ENCODE measurements around the gene ADAMTS12. TPM values are rescaled to one million over a fixed set of nuclear protein-coding genes. Genes with fewer than 3 reads are reported as not detected.
A peak's percentile ranks its signal among the peaks of the same experiment; 100 is the strongest.
"Not testable (repeated sequence)": the region's sequence is repeated elsewhere in the genome, so short reads cannot be mapped to it uniquely, and the experiment has no call there.

The ADAMTS12 gene
- total RNA-seq, 1 donor from 2014 or later = 32.9 TPM

DNA sequence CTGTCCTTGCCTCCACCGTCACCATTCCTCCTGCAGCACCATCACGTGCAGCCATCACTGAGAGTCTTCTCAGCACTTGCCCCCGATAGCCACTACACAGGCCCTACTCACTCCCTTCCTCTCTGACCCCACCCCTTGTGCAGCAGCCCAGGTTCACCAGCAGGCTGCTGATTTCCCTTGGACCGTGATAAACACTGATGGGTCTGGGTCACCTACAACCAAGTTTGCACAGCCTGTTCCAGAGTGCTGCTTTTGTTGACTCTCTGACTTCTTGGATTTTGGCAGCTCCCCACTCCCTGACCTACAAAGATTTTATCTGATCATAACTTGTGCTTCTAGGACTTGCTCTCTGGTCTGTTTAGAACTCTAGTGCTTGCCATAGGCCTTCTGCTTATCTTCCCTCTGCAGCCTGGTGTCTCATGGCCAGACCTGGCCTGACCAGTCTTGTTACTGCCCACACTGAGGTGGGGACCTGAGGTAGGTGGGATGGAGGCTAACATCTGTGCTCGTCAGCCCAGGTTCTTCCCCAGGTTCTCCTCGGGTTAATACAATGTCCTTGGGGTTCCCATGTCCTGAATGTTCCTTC is 341.7 kb downstream of the ADAMTS12 start:
- H3K27ac Mint-ChIP-seq (ENCODE audit: unreplicated experiment) = no peak overlapping the region
- TF ChIP-seq, protein P1, sequence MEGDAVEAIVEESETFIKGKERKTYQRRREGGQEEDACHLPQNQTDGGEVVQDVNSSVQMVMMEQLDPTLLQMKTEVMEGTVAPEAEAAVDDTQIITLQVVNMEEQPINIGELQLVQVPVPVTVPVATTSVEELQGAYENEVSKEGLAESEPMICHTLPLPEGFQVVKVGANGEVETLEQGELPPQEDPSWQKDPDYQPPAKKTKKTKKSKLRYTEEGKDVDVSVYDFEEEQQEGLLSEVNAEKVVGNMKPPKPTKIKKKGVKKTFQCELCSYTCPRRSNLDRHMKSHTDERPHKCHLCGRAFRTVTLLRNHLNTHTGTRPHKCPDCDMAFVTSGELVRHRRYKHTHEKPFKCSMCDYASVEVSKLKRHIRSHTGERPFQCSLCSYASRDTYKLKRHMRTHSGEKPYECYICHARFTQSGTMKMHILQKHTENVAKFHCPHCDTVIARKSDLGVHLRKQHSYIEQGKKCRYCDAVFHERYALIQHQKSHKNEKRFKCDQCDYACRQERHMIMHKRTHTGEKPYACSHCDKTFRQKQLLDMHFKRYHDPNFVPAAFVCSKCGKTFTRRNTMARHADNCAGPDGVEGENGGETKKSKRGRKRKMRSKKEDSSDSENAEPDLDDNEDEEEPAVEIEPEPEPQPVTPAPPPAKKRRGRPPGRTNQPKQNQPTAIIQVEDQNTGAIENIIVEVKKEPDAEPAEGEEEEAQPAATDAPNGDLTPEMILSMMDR (IDR thresholded peaks at IDR 0.05) = no peak

DNA sequence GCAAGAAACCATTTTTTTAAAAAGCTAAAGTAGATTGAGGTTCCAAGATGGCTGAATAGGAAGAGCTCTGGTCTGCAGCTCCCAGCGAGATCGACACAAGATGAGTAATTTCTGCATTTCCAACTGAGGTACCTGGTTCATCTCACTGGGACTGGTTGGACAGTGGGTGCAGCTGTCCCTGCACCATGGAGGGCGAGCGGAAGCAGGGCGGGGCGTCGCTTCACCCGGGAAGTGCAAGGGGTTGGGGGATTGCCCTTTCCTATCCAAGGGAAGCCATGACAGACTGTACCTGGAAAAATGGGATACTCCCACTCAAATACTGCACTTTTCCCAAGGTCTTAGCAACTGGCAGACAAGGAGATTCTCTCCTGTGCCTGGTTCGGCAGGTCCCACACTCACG is 352.0 kb downstream of the ADAMTS12 start:
- not testable (repeated sequence) for H3K4me1 Mint-ChIP-seq (ENCODE audit: low read depth); H3K4me3 Mint-ChIP-seq (ENCODE audit: unreplicated experiment); H3K27me3 Mint-ChIP-seq (ENCODE audit: low read depth); H3K9me3 Mint-ChIP-seq (ENCODE audit: low read depth); DNase-seq (ENCODE audit: low spot score); H3K27ac Mint-ChIP-seq (ENCODE audit: unreplicated experiment)
- H3K36me3 Mint-ChIP-seq (ENCODE audit: low read depth) = peaks cover 11% of the 10 kb centered on the region

More for the DNA sequence above, 341.7 kb downstream of the ADAMTS12 start:
- H3K4me3 Mint-ChIP-seq (ENCODE audit: unreplicated experiment) = no peak overlapping the region
- peaks cover 3% of the 10 kb centered on the region for H3K4me1 Mint-ChIP-seq (ENCODE audit: low read depth)
- no peaks in the 10 kb centered on the region for H3K27me3 Mint-ChIP-seq (ENCODE audit: low read depth)
- peaks cover 14% of the 10 kb centered on the region for H3K9me3 Mint-ChIP-seq (ENCODE audit: low read depth)
- no peak for DNase-seq (ENCODE audit: low spot score)
- peaks cover 10% of the 10 kb centered on the region for H3K36me3 Mint-ChIP-seq (ENCODE audit: low read depth)

DNA sequence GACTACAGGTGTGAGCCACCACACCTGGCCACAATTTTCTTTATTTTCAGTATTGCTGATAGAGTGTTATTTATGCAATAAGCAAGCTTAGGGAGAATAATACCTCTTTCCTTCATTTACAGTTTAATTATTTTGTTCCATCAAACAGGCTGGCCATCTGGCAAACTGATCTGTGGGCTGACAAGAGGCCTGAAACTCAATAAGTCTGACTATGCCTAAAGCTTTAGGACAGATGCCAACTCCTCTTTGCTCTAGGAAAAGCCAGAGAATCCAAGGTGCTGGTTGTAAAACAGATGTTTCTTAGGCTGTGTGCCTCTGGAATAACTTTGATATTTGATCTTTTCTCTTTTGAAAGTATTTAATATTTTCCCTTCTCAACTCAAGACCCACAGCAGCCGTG is 352.6 kb downstream of the ADAMTS12 start:
- Mint-ChIP-seq H3K27me3 (ENCODE audit: low read depth) (no peaks in the 10 kb centered on the region), H3K27ac (ENCODE audit: unreplicated experiment) (no peak overlapping the region), H3K4me1 (ENCODE audit: low read depth) (peaks cover 4% of the 10 kb centered on the region), H3K4me3 (ENCODE audit: unreplicated experiment) (no peak overlapping the region), H3K9me3 (ENCODE audit: low read depth) (peaks cover 4% of the 10 kb centered on the region), H3K36me3 (ENCODE audit: low read depth) (peaks cover 11% of the 10 kb centered on the region)
- DNase-seq (ENCODE audit: low spot score) = no peak
- TF ChIP-seq, protein P1 (IDR thresholded peaks at IDR 0.05) = no peak

DNA sequence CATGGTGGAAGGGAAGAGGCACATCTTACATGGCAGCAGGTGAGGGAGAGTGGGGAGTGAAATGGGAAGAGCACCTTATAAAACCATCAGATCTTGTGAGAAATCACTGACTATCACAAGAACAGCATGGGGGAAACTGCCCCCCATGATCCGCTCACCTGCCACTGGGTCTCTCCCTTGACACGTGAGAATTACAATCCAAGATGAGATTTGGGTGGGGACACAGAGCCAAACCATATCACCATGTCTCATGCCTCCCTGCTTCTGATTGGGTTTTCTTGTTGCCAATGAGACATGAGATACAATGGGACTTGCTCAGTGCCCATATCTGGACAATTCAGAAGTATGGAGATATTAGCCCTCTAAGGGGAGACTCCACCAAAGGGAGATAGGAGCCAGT is 353.6 kb downstream of the ADAMTS12 start:
- Mint-ChIP-seq H3K4me1 (ENCODE audit: low read depth) (peaks cover 4% of the 10 kb centered on the region), H3K4me3 (ENCODE audit: unreplicated experiment) (no peak overlapping the region), H3K27ac (ENCODE audit: unreplicated experiment) (no peak overlapping the region)

DNA sequence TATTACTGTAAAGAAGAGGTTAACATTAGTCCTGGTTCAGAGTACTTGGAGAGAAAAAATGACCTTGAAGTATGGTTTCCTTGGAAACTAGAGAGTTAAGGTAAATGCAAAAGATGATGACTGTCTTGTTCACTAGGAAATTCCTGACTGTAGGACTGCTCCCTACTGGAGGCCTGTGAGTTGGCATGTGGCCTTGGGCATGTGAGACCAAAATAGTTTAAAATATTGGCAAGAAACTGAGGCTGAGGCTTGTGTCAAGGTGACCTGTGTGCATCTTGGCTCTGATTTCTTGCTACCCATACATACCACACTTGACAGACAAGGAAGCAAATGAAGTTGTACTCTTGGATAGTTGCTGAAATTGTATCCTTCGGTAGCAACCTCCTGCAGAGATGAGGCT is 354.6 kb downstream of the ADAMTS12 start:
- Mint-ChIP-seq H3K27me3 (ENCODE audit: low read depth) (no peaks in the 10 kb centered on the region), H3K27ac (ENCODE audit: unreplicated experiment) (no peak overlapping the region), H3K36me3 (ENCODE audit: low read depth) (peaks cover 5% of the 10 kb centered on the region), H3K4me3 (ENCODE audit: unreplicated experiment) (no peak overlapping the region), H3K4me1 (ENCODE audit: low read depth) (peaks cover 4% of the 10 kb centered on the region), H3K9me3 (ENCODE audit: low read depth) (peaks cover 4% of the 10 kb centered on the region)
- DNase-seq (ENCODE audit: low spot score) = no peak
- TF ChIP-seq, protein P1 (IDR thresholded peaks at IDR 0.05) = peak; percentile 19

More for the DNA sequence above, 353.6 kb downstream of the ADAMTS12 start:
- Mint-ChIP-seq H3K36me3 (ENCODE audit: low read depth) (peaks cover 9% of the 10 kb centered on the region), H3K27me3 (ENCODE audit: low read depth) (no peaks in the 10 kb centered on the region), H3K9me3 (ENCODE audit: low read depth) (peaks cover 4% of the 10 kb centered on the region)
- no peak for DNase-seq (ENCODE audit: low spot score)
- TF ChIP-seq, protein P1 (IDR thresholded peaks at IDR 0.05) = no peak

DNA sequence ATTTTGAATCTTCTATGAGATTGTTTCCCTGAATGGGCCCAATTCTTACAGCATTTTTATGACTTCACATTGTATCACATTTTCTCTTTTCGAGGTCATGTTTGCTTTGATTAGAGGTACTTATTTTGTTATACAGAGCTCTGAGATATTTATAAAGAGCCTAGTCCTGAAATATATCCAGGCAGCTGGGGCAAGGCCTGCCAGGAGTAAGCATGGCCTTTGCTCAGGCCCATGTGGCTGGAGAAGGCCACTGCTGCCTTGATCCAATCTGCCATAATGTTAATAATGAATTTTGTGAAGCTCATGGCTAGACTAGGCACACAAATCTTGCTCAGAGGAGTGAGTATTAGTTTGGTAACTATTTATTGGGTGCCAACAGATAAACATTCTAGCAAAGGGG is 355.0 kb downstream of the ADAMTS12 start:
- Mint-ChIP-seq H3K9me3 (ENCODE audit: low read depth) (peaks cover 4% of the 10 kb centered on the region), H3K4me1 (ENCODE audit: low read depth) (peaks cover 4% of the 10 kb centered on the region)
- TF ChIP-seq, protein P1 (IDR thresholded peaks at IDR 0.05) = no peak

More for the DNA sequence above, 355.0 kb downstream of the ADAMTS12 start:
- H3K27ac Mint-ChIP-seq (ENCODE audit: unreplicated experiment) = no peak overlapping the region
- H3K4me3 Mint-ChIP-seq (ENCODE audit: unreplicated experiment) = no peak overlapping the region
- no peak for DNase-seq (ENCODE audit: low spot score)
- peaks cover 5% of the 10 kb centered on the region for H3K36me3 Mint-ChIP-seq (ENCODE audit: low read depth)
- no peaks in the 10 kb centered on the region for H3K27me3 Mint-ChIP-seq (ENCODE audit: low read depth)

Measured in chondrocyte (in vitro differentiated cells).